Measurements from ENCODE around the gene RPLP1.
A peak's percentile ranks its signal among the peaks of the same experiment; 100 is the strongest.

The RPLP1 gene

DNA sequence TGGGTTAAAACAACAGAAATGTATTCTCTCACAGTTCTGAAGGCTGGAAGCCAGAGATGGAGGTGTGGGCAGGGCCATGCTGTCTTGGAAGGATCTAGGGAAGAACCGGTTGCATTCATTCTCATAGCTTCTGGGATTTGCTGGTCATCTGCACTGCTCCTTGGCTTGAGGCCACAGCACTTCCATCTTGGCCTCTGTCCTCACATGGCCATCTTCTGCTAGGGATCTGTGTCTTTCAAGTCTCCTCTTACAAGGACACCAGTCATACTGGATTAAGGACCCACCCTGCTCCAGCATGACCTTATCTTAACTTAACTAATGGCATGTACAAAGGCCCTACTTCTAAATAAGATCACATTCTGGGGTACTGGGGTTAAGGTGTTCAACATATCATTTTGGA, 47.7 kb downstream of the RPLP1 start:
- in situ Hi-C loops (cut with MboI; ENCODE audit: low sequenced_read_pairs) = loop anchor here (10.0 kb wide), 1 partner anchor 234 kb away; no protein-coding TSS in a partner anchor
- H3K9me3 ChIP-seq = no peaks in the 10 kb centered on the region
- peak in 1 of 2 experiments; percentile 4 for DNase-seq (ENCODE audit: low spot score in 2 of 2)
- no peaks in the 10 kb centered on the region for H3K27me3 ChIP-seq (ENCODE audit: low read depth)
- H3K36me3 ChIP-seq (replicated peaks) = no peaks in the 10 kb centered on the region
- no peak overlapping the region for H3K4me3 ChIP-seq
- peaks cover 9% of the 10 kb centered on the region for H3K4me1 ChIP-seq

GRCh38 chr15:69501456-69501855, 48.8 kb downstream of the RPLP1 start:
- no peaks in the 10 kb centered on the region for H3K4me1 ChIP-seq
- no peaks in the 10 kb centered on the region for H3K9me3 ChIP-seq
- no peak overlapping the region for H3K4me3 ChIP-seq
- H3K27me3 ChIP-seq (ENCODE audit: low read depth) = no peaks in the 10 kb centered on the region
- no peaks in the 10 kb centered on the region for H3K36me3 ChIP-seq (replicated peaks)
- in situ Hi-C loops (cut with MboI; ENCODE audit: low sequenced_read_pairs) = loop anchor here (10.0 kb wide), 1 partner anchor 233 kb away; no protein-coding TSS in a partner anchor
- DNase-seq (ENCODE audit: low spot score in 2 of 2) = peak in 1 of 2 experiments; percentile 8

GRCh38 chr15:69502470-69503045, 49.9 kb downstream of the RPLP1 start:
- Histone ChIP-seq H3K4me1 (no peaks in the 10 kb centered on the region), H3K27me3 (ENCODE audit: low read depth) (no peaks in the 10 kb centered on the region), H3K9me3 (no peaks in the 10 kb centered on the region), H3K36me3 (replicated peaks) (no peaks in the 10 kb centered on the region), H3K4me3 (no peak overlapping the region)
- in situ Hi-C loops (cut with MboI; ENCODE audit: low sequenced_read_pairs) = loop anchor here (10.0 kb wide), 1 partner anchor 232 kb away; no protein-coding TSS in a partner anchor
- peak in 1 of 2 experiments; percentile 17 for DNase-seq (ENCODE audit: low spot score in 2 of 2)

GRCh38 chr15:69504352-69505040, 51.9 kb downstream of the RPLP1 start:
- no peak overlapping the region for H3K4me3 ChIP-seq
- no peaks in the 10 kb centered on the region for H3K9me3 ChIP-seq
- H3K4me1 ChIP-seq = no peaks in the 10 kb centered on the region
- in situ Hi-C loops (cut with MboI; ENCODE audit: low sequenced_read_pairs) = loop anchor here (10.0 kb wide), 1 partner anchor 230 kb away; no protein-coding TSS in a partner anchor
- no peaks in the 10 kb centered on the region for H3K36me3 ChIP-seq (replicated peaks)
- peak in 1 of 2 experiments; percentile 0 for DNase-seq (ENCODE audit: low spot score in 2 of 2)
- no peaks in the 10 kb centered on the region for H3K27me3 ChIP-seq (ENCODE audit: low read depth)

Measured in HAP-1 (cell line).